NB4 (cell line): ENCODE results near the gene OAT.

ENCODE experiments used
- DNase-seq: peaks from one replicate; pipeline ENCODE4 v3.0.0; 2010; ENCODE audit warnings: low read depth
- H3K4me3 ChIP-seq: one replicate; pipeline ENCODE4 v1.5.1; 2011; ENCODE audit warnings: mild to moderate bottlenecking, low read depth, low read length, moderate library complexity
- MYC ChIP-seq: IDR thresholded peaks from 2 replicates; pipeline ENCODE4 v1.6.1; 2011; ENCODE audit warnings: low read depth, low read length
- POLR2A ChIP-seq: IDR thresholded peaks from 2 replicates; pipeline ENCODE4 v1.6.1; 2011; ENCODE audit warnings: mild to moderate bottlenecking; ENCODE audit not compliant: insufficient read length; ENCODE audit errors: extremely low read depth
- TF ChIP-seq, protein P1 (sequence below): IDR thresholded peaks from 2 replicates; pipeline ENCODE4 v1.6.1; 2011; ENCODE audit warnings: low read depth, low read length
- TF ChIP-seq, protein P2 (sequence below): IDR thresholded peaks from one replicate; pipeline ENCODE4 v1.5.1; 2012; ENCODE audit warnings: low read depth, low read length

OAT gene

DNA sequence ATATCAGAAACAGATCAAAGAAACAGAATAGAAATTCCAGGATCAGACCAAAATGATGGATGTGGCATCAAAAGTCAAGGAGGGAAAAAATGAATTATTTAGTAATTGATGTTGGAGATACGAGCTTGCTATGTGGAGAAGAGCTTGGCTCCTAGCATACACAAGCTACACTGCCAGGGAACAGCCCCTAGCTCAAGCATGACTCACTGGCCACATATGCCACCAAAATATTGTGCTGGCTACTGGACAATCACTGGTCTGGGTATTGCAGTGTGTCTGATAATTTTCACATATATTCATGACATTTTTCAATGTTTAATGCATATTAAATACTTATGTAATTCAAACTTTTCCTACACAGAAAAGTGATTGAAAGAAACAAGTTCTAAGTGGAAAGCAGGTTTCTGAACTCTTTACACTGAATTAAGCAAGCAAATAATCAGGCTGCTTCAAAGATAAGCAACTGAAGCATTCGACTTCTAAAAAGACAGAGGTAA is 59.3 kb downstream of the OAT start:
- no peak for DNase-seq
- no peak overlapping the region for H3K4me3 ChIP-seq
- no peak for TF ChIP-seq POLR2A
- TF ChIP-seq, protein P1, sequence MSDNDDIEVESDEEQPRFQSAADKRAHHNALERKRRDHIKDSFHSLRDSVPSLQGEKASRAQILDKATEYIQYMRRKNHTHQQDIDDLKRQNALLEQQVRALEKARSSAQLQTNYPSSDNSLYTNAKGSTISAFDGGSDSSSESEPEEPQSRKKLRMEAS, result no peak
- TF ChIP-seq MYC, result no peak
- TF ChIP-seq, protein P2, sequence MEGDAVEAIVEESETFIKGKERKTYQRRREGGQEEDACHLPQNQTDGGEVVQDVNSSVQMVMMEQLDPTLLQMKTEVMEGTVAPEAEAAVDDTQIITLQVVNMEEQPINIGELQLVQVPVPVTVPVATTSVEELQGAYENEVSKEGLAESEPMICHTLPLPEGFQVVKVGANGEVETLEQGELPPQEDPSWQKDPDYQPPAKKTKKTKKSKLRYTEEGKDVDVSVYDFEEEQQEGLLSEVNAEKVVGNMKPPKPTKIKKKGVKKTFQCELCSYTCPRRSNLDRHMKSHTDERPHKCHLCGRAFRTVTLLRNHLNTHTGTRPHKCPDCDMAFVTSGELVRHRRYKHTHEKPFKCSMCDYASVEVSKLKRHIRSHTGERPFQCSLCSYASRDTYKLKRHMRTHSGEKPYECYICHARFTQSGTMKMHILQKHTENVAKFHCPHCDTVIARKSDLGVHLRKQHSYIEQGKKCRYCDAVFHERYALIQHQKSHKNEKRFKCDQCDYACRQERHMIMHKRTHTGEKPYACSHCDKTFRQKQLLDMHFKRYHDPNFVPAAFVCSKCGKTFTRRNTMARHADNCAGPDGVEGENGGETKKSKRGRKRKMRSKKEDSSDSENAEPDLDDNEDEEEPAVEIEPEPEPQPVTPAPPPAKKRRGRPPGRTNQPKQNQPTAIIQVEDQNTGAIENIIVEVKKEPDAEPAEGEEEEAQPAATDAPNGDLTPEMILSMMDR, result no peak

DNA sequence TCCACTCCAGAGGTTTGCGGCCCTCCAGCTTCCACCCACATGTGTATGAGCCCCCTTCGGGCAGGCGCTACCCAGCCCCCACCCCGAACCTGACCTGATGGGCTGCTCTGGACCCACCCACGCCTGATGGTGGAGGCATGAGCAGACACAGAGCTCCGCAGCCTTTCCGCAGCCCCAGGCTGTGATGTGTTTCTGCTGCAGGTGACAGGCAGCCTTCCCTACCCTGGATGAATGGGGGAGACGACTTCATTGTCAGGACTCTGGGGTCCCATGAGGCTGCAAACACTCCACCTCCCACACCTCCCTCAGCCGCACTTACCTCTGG is 61.2 kb downstream of the OAT start:
- DNase-seq, result no peak
- TF ChIP-seq, protein P2, result no peak
- TF ChIP-seq, protein P1, result no peak
- TF ChIP-seq MYC, result no peak
- no peak for TF ChIP-seq POLR2A
- H3K4me3 ChIP-seq, result no peak overlapping the region

DNA sequence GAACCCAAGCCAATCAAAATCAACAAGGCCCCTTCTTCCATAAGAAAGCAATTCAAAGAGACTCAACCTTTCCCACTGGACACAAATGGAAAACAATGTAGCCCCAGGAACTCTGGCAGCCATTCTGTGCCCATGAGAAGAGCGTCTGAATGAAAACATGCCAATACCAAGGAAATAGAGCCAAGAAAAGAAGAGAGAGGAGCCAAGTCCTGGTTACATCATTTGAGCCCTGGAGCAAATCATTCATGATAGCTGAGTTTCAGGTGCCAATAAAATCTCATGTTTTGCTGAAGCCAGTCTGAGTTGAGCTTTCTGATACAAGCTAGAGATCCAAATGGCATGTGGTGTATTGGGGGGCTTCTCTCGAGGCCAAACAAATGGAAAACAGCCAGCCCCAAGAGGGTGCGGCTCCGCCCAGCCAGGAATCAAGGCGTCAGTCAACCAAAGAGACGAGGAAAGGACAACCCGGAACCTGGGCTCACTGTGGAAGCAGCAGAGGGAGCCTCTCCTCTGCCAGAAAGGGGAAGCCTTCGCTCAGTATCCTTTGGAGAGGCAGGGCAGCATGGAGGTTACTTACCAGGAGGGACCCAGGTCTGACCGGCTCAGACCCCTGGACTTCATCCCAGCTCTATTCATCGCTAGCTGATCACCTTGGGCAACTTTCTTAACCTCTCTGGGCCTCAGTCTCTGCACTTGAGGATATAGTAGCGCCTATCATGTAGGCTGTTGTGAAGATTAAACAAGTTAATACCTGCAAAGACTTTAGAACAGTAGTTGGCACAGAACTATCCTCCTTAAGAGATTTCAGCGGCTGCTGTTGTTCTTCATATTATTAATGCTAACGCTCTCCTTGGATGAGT is 61.8 kb downstream of the OAT start:
- no peak for TF ChIP-seq POLR2A

DNA sequence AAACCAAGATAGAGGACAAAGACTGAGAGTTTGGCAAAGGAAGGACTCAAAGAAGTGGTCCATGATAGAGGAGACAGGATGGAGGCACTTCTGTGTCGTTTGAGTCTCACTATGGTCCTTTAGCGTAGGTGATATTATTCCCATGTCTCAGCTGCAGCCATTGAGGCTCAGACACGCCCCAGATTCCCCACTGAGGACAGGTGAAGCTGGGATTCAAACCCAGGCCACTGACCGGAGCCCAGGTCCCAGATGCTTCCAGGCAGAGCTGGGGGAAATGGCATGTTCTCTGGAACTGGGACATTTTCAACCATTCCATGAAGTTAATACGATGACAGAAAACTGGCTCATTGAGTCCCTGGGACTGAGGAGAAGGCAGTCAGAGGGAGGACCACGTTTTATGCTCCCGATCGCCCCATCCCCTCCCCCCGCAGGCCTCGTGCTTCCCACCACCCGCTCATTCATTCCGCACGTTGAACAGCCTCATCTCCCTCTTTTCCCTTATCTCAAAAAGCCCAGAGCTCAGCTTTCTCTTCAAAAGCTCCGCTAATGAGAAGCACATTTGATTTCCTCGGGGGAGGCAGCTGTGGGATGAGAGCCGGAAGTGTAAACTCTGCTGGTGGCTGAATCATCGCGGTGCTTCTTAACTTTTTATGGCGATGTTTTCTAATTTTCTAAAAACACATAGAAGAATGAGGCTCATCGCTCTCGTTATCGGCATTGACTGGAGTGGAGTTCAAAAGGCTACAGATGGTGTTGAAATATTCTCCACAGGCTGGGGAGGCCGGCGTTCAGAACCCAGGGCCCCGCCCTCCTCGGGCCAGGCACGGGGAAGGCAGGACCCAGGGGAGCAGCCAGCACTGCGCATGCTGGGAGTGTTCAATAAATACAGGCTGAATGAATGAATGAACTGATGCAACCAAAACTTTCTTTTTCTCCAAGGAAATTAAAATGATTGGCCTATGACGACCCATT is 64.0 kb downstream of the OAT start:
- H3K4me3 ChIP-seq, result peak overlapping the region; percentile 39
- peak; percentile 92 for DNase-seq
- TF ChIP-seq, protein P1, result peak; percentile 37
- TF ChIP-seq, protein P2, result no peak
- peak; percentile 10; the same call in 1 of the 2 replicates for TF ChIP-seq MYC

More for the DNA sequence above, 61.8 kb downstream of the OAT start:
- no peak for DNase-seq
- H3K4me3 ChIP-seq, result no peak overlapping the region

DNA sequence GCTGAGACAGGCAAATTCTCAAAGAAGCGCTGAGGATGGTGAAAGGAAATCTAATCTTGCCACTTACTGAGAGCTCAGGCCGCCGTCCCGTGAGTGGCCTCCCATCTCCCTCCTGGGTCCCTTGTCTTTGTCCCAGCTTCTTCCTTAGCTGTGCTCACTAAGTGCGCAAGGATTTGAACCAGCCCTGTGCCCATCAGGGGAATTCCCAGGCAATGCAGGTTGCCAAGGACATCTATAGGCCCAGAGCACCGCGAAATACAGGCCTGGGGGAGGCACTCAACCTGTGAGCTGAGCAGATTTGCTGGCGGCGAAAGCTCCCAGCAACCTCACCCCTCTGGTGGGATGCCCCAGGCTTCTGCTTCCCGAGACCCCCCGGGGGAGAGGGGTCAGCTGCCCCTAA is 64.8 kb downstream of the OAT start:
- no peak for DNase-seq
- H3K4me3 ChIP-seq, result no peak overlapping the region
- TF ChIP-seq POLR2A (no peak), MYC (no peak)
- TF ChIP-seq, protein P1, result no peak
- TF ChIP-seq, protein P2, result no peak
